Astrocyte of the spinal cord (primary cell): ENCODE data around the gene PFKFB1.

Source experiments
- DNase-seq: peaks from one replicate; pipeline ENCODE4 v3.0.0; 2011; ENCODE audit warnings: low read depth, low spot score
- H3K4me3 ChIP-seq: 2 replicates; pipeline ENCODE4 v1.5.1; 2011; ENCODE audit warnings: low read depth, mild to moderate bottlenecking, low read length, moderate library complexity
- CTCF ChIP-seq: IDR thresholded peaks from 2 replicates; pipeline ENCODE4 v1.5.1; 2012; ENCODE audit warnings: low read depth, mild to moderate bottlenecking, low read length, inconsistent platforms
- in situ Hi-C: cut with HindIII; loops from 2 replicates; pipeline ENCODE4 v1.10.0; 2017; ENCODE audit warnings: low sequenced_read_pairs

PFKFB1 gene

DNA sequence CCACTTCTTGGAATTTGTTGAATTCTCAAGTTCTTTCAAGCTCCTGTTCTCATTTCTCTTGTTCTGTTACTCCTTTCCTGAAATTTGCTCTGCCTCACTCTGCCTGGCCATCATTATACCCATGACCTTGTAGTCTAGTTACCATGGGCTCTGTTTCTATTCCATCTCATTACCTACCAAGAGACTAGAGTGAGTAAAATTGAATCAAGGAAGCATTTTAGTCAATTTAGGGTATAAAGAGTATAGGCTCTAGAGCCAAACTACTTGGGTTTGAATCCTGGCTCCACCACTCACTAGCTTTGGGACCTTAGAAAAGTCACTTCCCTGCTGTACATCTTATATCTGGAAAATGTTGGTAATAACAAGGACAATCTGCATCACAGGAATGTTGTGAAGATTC, 34.6 kb upstream of the PFKFB1 start:
- no peak for DNase-seq
- in situ Hi-C loops, result no loop called here
- H3K4me3 ChIP-seq, result no peak overlapping the region
- TF ChIP-seq CTCF, result no peak

DNA sequence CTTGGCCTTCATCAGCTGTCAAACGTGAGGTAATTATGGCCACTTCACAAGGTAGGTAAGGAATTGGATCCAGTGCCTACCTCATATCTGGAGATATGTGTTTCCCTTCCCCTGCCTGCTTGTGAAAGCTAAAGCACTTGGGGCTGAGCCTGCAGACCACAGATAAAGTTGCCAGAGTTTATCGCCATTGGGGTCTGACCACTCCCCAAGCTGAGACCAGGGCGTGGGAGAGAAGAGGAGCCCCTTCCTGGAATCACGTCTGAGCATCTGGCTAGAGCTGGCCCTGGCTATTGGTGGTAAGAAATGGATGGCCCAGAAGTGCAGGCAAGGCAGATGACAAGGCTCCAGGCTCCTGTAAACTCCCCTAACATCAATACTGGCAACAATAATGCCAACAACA, 34.1 kb upstream of the PFKFB1 start:
- in situ Hi-C loops, result no loop called here
- no peak for TF ChIP-seq CTCF
- H3K4me3 ChIP-seq, result no peak overlapping the region
- no peak for DNase-seq

DNA sequence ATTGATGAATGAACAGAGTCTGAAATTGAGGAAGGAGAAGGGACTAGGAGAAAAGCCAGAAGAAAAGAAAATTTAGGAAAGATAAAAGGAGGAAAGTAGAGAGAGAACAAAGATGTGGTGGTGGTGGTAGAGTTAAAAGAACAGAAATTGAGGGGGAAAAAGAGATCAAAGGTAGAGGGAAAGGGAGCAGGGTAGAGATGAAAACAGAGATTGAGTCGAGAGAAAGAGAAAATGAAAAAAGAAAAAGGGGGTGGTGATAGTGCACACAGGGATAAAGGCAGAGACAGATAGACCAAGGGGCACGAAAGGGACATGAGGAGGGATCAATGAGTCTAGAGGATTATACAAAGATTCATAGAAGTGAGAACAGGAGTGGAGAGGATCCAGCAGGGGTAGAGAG, 32.9 kb upstream of the PFKFB1 start:
- in situ Hi-C loops, result no loop called here
- no peak for DNase-seq
- H3K4me3 ChIP-seq, result no peak overlapping the region
- TF ChIP-seq CTCF, result no peak

GRCh38 chrX:55026143-55026542, 32.2 kb upstream of the PFKFB1 start:
- no peak for TF ChIP-seq CTCF
- in situ Hi-C loops, result no loop called here
- no peak overlapping the region for H3K4me3 ChIP-seq
- no peak for DNase-seq

- no peak overlapping the region for H3K4me3 ChIP-seq
- DNase-seq, result no peak
- in situ Hi-C loops, result no loop called here
- no peak for TF ChIP-seq CTCF
Observed at GRCh38 chrX:55014897-55015299, 20.9 kb upstream of the PFKFB1 start.

GRCh38 chrX:55011294-55011693, 17.3 kb upstream of the PFKFB1 start:
- in situ Hi-C loops, result no loop called here
- DNase-seq, result no peak
- TF ChIP-seq CTCF, result peak; percentile 38
- no peak overlapping the region for H3K4me3 ChIP-seq

DNA sequence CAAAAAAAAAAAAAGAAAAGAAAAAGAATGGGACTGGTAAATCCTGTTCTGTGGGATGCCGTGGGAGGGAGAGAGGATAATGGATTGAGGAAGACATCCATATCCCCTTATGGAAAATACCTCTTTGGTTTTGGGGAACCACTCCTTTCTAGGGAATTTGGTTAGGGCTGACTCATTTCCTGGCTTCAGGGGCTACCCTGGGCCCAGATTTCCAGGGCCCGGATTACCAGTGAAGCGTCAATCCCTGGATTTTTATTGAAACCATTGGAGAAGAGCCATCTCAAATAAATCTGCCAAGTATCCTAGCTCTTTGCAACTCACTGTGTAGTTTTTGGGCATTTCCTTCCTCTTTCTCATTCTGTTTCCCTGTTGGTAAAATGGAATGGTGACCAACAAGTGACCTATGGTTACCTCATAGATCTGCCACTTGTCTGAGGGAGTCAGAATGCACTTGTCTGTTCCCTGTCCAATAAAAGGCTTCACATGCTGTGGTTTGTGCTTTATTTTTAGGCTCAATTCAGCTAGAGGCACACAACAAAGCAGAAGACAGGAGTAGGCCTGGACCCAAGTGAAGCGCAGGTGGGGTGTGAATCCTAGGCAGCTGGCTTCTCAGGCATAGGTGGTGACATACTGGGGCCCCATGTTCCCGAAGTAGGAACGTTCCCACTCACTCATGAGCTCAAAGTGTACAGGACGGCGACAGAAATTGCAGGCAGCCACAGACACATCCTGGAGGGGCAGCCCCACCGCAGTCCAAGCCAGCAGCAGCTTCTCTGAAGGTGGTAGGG, 14.8 kb upstream of the PFKFB1 start:
- peak; percentile 3 for DNase-seq
- in situ Hi-C loops, result no loop called here
- H3K4me3 ChIP-seq, result no peak overlapping the region
- TF ChIP-seq CTCF, result no peak
